ENCODE measurements around the gene ZNF839.

DNA sequence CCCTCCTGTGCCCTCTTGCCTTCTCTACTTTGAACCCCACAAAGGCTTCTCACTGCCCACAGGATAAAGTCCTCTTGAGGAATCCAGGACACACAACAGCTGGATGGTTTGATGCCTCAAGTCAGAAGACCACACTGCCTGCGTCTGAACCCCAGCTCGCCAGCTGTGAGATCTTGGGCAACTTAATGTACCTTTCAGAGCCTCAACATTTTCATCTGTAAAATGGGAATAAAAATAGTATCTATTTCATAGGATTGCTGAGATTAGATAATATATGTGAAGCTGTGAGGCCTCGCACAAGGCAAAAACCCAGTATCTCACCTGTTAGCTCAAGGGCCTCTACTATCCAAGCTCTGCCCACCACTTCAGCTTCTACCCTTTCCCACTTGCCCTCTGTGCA is 40.8 kb downstream of the ZNF839 start:
- TF ChIP-seq GATA2 (IDR thresholded peaks at IDR 0.05; ENCODE audit: low read depth, low read length) (no peak), GATA3 (IDR thresholded peaks at IDR 0.05; ENCODE audit: low read depth, low read length) (no peak)
